ENCODE results near the gene TMTC3. TPM values are rescaled to one million over a fixed set of nuclear protein-coding genes. Genes with fewer than 3 reads are reported as not detected.

TMTC3 gene
- total and polyA plus RNA-seq, 2 donors (not counting 3 experiments of a cell fraction or from before 2014, with no cell fraction given) = 7.8 to 36.5 TPM

DNA sequence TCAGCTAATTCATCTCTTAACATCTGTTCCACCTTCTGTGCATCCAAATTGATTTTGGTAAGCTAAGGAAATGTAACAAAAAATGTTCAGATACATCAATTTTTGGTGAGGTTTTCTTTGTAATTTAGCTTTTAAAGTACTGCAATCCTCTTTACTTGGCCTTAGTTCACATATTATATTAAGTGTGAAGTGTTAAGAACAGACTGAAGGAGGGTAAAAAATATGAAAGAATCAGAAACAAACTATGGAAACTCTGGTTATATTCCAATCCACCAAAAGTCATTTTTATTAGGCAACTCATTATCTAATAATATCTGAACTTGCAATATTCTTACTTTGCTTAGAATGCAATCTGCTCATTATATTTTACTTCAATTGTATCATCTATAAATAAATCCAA is 49.3 kb upstream of the TMTC3 start:
- Histone ChIP-seq H4K20me1 (replicated peaks; ENCODE audit: control insufficient read depth, extremely low read depth, insufficient read depth, low read length) (no peaks in the 10 kb centered on the region), H3K79me2 (ENCODE audit: control insufficient read depth, insufficient read depth, low read length) (no peaks in the 10 kb centered on the region), H3K9me1 (replicated peaks; ENCODE audit: control insufficient read depth, extremely low read depth, insufficient read depth, low read length) (no peaks in the 10 kb centered on the region), H3K4me3 (replicated peaks in 1 of 3; ENCODE audit: insufficient read depth in 1 of 3, low read depth in 1 of 3, low read length in 3 of 3) (no peak overlapping the region), H3K9me3 (replicated peaks; ENCODE audit: control insufficient read depth, insufficient read depth, low read length) (no peaks in the 10 kb centered on the region), H3K27me3 (ENCODE audit: control insufficient read depth in 2 of 2, insufficient read depth in 2 of 2, low read length in 2 of 2) (no peaks in the 10 kb centered on the region), H2AFZ (ENCODE audit: low read depth, low read length) (no peak overlapping the region), H3K4me2 (ENCODE audit: insufficient read depth, low read length) (no peak overlapping the region), H3K9ac (replicated peaks; ENCODE audit: extremely low read depth, insufficient read depth, low read length) (no peak overlapping the region), H3K27ac (ENCODE audit: insufficient read depth, low read depth, low read length) (no peak overlapping the region), H3K4me1 (ENCODE audit: control insufficient read depth, extremely low read depth, insufficient read depth, low read length) (no peaks in the 10 kb centered on the region), H3K36me3 (ENCODE audit: control insufficient read depth in 2 of 2, extremely low read depth in 1 of 2, insufficient read depth in 2 of 2, low read length in 2 of 2) (peaks cover 3 to 4% of the 10 kb centered on the region in 2 experiments)
- POLR2A ChIA-PET = no interaction called here
- CTCF ChIA-PET = no interaction called here
- no TSS peak for BruUV-seq (replicated peaks)
- no peak for TF ChIP-seq POLR2A (IDR thresholded peaks at IDR 0.05; ENCODE audit: low read depth, low read length)
- TF ChIP-seq EZH2 (IDR thresholded peaks at IDR 0.05; ENCODE audit: borderline replicate concordance, low read depth, low read length, severe bottlenecking) = no peak
- TF ChIP-seq GATA2 (IDR thresholded peaks at IDR 0.05; ENCODE audit: insufficient read depth, insufficient read length, low read depth, low read length) = no peak
- no peak for TF ChIP-seq FOS (IDR thresholded peaks at IDR 0.05; ENCODE audit: borderline replicate concordance, insufficient read depth, low read length)
- TF ChIP-seq, protein P1, sequence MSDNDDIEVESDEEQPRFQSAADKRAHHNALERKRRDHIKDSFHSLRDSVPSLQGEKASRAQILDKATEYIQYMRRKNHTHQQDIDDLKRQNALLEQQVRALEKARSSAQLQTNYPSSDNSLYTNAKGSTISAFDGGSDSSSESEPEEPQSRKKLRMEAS (IDR thresholded peaks at IDR 0.05; ENCODE audit: insufficient read depth, insufficient read length) = no peak
- FAIRE-seq = no peak
- DNase-seq (ENCODE audit: low read depth, low spot score) = no peak
- intact Hi-C loops (cut with micrococcal nuclease) (no loop called here), dilution Hi-C loops (cut with MboI; ENCODE audit: extremely low pct_ligation_motif_present, low sequenced_read_pairs) (no loop called here)

DNA sequence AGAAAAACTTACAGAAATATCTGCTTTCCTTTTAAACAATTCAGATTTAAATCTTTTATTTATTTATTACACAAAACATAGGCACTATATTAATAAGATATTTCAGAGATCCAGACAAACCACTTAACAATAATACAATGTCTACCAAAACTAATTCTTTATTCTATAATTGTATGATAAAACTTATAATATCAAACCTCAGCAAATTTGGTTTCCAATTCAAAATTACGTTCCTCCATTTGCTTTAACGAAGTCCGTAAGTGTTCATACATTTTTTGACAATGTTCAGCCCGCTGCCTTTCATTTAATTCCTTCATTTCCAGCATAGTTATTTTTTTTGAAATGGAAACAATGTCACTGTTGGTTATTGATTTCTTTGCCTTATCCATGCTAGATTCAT is 48.5 kb upstream of the TMTC3 start:
- Histone ChIP-seq H3K4me1 (ENCODE audit: control insufficient read depth, extremely low read depth, insufficient read depth, low read length) (no peaks in the 10 kb centered on the region), H3K79me2 (ENCODE audit: control insufficient read depth, insufficient read depth, low read length) (no peaks in the 10 kb centered on the region), H2AFZ (ENCODE audit: low read depth, low read length) (no peak overlapping the region), H3K9me3 (replicated peaks; ENCODE audit: control insufficient read depth, insufficient read depth, low read length) (no peaks in the 10 kb centered on the region), H4K20me1 (replicated peaks; ENCODE audit: control insufficient read depth, extremely low read depth, insufficient read depth, low read length) (no peaks in the 10 kb centered on the region), H3K9ac (replicated peaks; ENCODE audit: extremely low read depth, insufficient read depth, low read length) (no peak overlapping the region), H3K36me3 (ENCODE audit: control insufficient read depth in 2 of 2, extremely low read depth in 1 of 2, insufficient read depth in 2 of 2, low read length in 2 of 2) (peaks cover 3 to 4% of the 10 kb centered on the region in 2 experiments), H3K27me3 (ENCODE audit: control insufficient read depth in 2 of 2, insufficient read depth in 2 of 2, low read length in 2 of 2) (no peaks in the 10 kb centered on the region), H3K9me1 (replicated peaks; ENCODE audit: control insufficient read depth, extremely low read depth, insufficient read depth, low read length) (no peaks in the 10 kb centered on the region), H3K4me3 (replicated peaks in 1 of 3; ENCODE audit: insufficient read depth in 1 of 3, low read depth in 1 of 3, low read length in 3 of 3) (no peak overlapping the region), H3K4me2 (ENCODE audit: insufficient read depth, low read length) (no peak overlapping the region), H3K27ac (ENCODE audit: insufficient read depth, low read depth, low read length) (no peak overlapping the region)
- ChIA-PET CTCF (no interaction called here), POLR2A (no interaction called here)
- dilution Hi-C loops (cut with MboI; ENCODE audit: extremely low pct_ligation_motif_present, low sequenced_read_pairs) = no loop called here
- TF ChIP-seq POLR2A (IDR thresholded peaks at IDR 0.05; ENCODE audit: low read depth, low read length) (no peak), FOS (IDR thresholded peaks at IDR 0.05; ENCODE audit: borderline replicate concordance, insufficient read depth, low read length) (no peak), EZH2 (IDR thresholded peaks at IDR 0.05; ENCODE audit: borderline replicate concordance, low read depth, low read length, severe bottlenecking) (no peak), POLR2AphosphoS5 (IDR thresholded peaks at IDR 0.05; ENCODE audit: insufficient read depth, low read depth, low read length) (no peak), JUN (IDR thresholded peaks at IDR 0.05; ENCODE audit: borderline replicate concordance, insufficient read depth, insufficient read length, low read depth) (no peak), GATA2 (IDR thresholded peaks at IDR 0.05; ENCODE audit: insufficient read depth, insufficient read length, low read depth, low read length) (no peak), MYC (IDR thresholded peaks at IDR 0.05; ENCODE audit: low read depth, low read length) (no peak)
- TF ChIP-seq, protein P1 (IDR thresholded peaks at IDR 0.05; ENCODE audit: insufficient read depth, insufficient read length) = no peak
- TF ChIP-seq, protein P2, sequence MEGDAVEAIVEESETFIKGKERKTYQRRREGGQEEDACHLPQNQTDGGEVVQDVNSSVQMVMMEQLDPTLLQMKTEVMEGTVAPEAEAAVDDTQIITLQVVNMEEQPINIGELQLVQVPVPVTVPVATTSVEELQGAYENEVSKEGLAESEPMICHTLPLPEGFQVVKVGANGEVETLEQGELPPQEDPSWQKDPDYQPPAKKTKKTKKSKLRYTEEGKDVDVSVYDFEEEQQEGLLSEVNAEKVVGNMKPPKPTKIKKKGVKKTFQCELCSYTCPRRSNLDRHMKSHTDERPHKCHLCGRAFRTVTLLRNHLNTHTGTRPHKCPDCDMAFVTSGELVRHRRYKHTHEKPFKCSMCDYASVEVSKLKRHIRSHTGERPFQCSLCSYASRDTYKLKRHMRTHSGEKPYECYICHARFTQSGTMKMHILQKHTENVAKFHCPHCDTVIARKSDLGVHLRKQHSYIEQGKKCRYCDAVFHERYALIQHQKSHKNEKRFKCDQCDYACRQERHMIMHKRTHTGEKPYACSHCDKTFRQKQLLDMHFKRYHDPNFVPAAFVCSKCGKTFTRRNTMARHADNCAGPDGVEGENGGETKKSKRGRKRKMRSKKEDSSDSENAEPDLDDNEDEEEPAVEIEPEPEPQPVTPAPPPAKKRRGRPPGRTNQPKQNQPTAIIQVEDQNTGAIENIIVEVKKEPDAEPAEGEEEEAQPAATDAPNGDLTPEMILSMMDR (IDR thresholded peaks at IDR 0.05; ENCODE audit: extremely low read depth in 1 of 2, insufficient read depth in 1 of 2, low read depth in 1 of 2, low read length in 2 of 2) = no peak
- FAIRE-seq (no peak), DNase-seq (ENCODE audit: low read depth, low spot score) (no peak)
- no TSS peak for BruUV-seq (replicated peaks)
- intact Hi-C loops (cut with micrococcal nuclease) = no loop called here

Data from endothelial cell of umbilical vein (primary cell).